ENCODE results near the gene PPP2CA.
A peak's percentile ranks its signal among the peaks of the same experiment; 100 is the strongest.
"Not testable (repeated sequence)": the region's sequence is repeated elsewhere in the genome, so short reads cannot be mapped to it uniquely, and the experiment has no call there.

PPP2CA gene

GRCh38 chr5:134174841-134175839, 50.7 kb downstream of the PPP2CA start:
- peak overlapping the region in 1 of 2 donors; percentile 99 for H3K27ac ChIP-seq (ENCODE audit: low read depth in 2 of 2, low read length in 2 of 2)
- H3K4me1 ChIP-seq (ENCODE audit: control insufficient read depth in 2 of 2, insufficient read depth in 2 of 2, low read length in 2 of 2): peaks cover 28 to 37% of the 10 kb centered on the region in 2 donors
- no peaks in the 10 kb centered on the region for H3K27me3 ChIP-seq (ENCODE audit: control insufficient read depth in 2 of 2, insufficient read depth in 2 of 2, low read length in 2 of 2)
- H3K36me3 ChIP-seq (ENCODE audit: control insufficient read depth in 2 of 2, insufficient read depth in 2 of 2, low read length in 2 of 2): peaks cover 16 to 19% of the 10 kb centered on the region in 2 donors
- H3K9me3 ChIP-seq (ENCODE audit: control insufficient read depth in 2 of 2, low read length in 2 of 2): no peaks in the 10 kb centered on the region
- peak overlapping the region; percentile 93 to 99 for H3K9ac ChIP-seq (ENCODE audit: low read depth in 1 of 2, low read length in 2 of 2)
- H3K4me3 ChIP-seq (ENCODE audit: low read length in 2 of 2): peak overlapping the region; percentile 94 to 95

- Histone ChIP-seq H3K4me3 (ENCODE audit: low read length in 2 of 2) (no peak overlapping the region), H3K9ac (ENCODE audit: low read depth in 1 of 2, low read length in 2 of 2) (peak overlapping the region in 1 of 2 donors; percentile 38), H3K27me3 (ENCODE audit: control insufficient read depth in 2 of 2, insufficient read depth in 2 of 2, low read length in 2 of 2) (no peaks in the 10 kb centered on the region), H3K27ac (ENCODE audit: low read depth in 2 of 2, low read length in 2 of 2) (peak overlapping the region; percentile 45 to 75), H3K36me3 (ENCODE audit: control insufficient read depth in 2 of 2, insufficient read depth in 2 of 2, low read length in 2 of 2) (peaks cover 35 to 36% of the 10 kb centered on the region in 2 donors), H3K9me3 (ENCODE audit: control insufficient read depth in 2 of 2, low read length in 2 of 2) (no peaks in the 10 kb centered on the region), H3K4me1 (ENCODE audit: control insufficient read depth in 2 of 2, insufficient read depth in 2 of 2, low read length in 2 of 2) (peaks cover 19 to 25% of the 10 kb centered on the region in 2 donors)
These were observed 53.9 kb downstream of the PPP2CA start for GRCh38 chr5:134171972-134172371.

GRCh38 chr5:134162592-134162991, 63.3 kb downstream of the PPP2CA start:
- H3K4me3 ChIP-seq (ENCODE audit: low read length in 2 of 2): no peak overlapping the region
- H3K4me1 ChIP-seq (ENCODE audit: control insufficient read depth in 2 of 2, insufficient read depth in 2 of 2, low read length in 2 of 2): no peaks in the 10 kb centered on the region
- no peak overlapping the region for H3K9ac ChIP-seq (ENCODE audit: low read depth in 1 of 2, low read length in 2 of 2)
- no peaks in the 10 kb centered on the region for H3K9me3 ChIP-seq (ENCODE audit: control insufficient read depth in 2 of 2, low read length in 2 of 2)
- H3K27me3 ChIP-seq (ENCODE audit: control insufficient read depth in 2 of 2, insufficient read depth in 2 of 2, low read length in 2 of 2): no peaks in the 10 kb centered on the region
- peaks cover 39 to 63% of the 10 kb centered on the region in 2 donors for H3K36me3 ChIP-seq (ENCODE audit: control insufficient read depth in 2 of 2, insufficient read depth in 2 of 2, low read length in 2 of 2)
- H3K27ac ChIP-seq (ENCODE audit: low read depth in 2 of 2, low read length in 2 of 2): no peak overlapping the region

GRCh38 chr5:134161513-134162395, 64.1 kb downstream of the PPP2CA start:
- H3K9ac ChIP-seq (ENCODE audit: low read depth in 1 of 2, low read length in 2 of 2): no peak overlapping the region
- H3K4me1 ChIP-seq (ENCODE audit: control insufficient read depth in 2 of 2, insufficient read depth in 2 of 2, low read length in 2 of 2): no peaks in the 10 kb centered on the region
- H3K4me3 ChIP-seq (ENCODE audit: low read length in 2 of 2): no peak overlapping the region
- H3K27ac ChIP-seq (ENCODE audit: low read depth in 2 of 2, low read length in 2 of 2): no peak overlapping the region
- H3K27me3 ChIP-seq (ENCODE audit: control insufficient read depth in 2 of 2, insufficient read depth in 2 of 2, low read length in 2 of 2): no peaks in the 10 kb centered on the region
- H3K36me3 ChIP-seq (ENCODE audit: control insufficient read depth in 2 of 2, insufficient read depth in 2 of 2, low read length in 2 of 2): peaks cover 38 to 62% of the 10 kb centered on the region in 2 donors
- H3K9me3 ChIP-seq (ENCODE audit: control insufficient read depth in 2 of 2, low read length in 2 of 2): no peaks in the 10 kb centered on the region

- no peaks in the 10 kb centered on the region for H3K4me1 ChIP-seq (ENCODE audit: control insufficient read depth in 2 of 2, insufficient read depth in 2 of 2, low read length in 2 of 2)
- no peak overlapping the region for H3K4me3 ChIP-seq (ENCODE audit: low read length in 2 of 2)
- no peaks in the 10 kb centered on the region for H3K27me3 ChIP-seq (ENCODE audit: control insufficient read depth in 2 of 2, insufficient read depth in 2 of 2, low read length in 2 of 2)
- H3K27ac ChIP-seq (ENCODE audit: low read depth in 2 of 2, low read length in 2 of 2): no peak overlapping the region
- H3K9ac ChIP-seq (ENCODE audit: low read depth in 1 of 2, low read length in 2 of 2): no peak overlapping the region
- H3K9me3 ChIP-seq (ENCODE audit: control insufficient read depth in 2 of 2, low read length in 2 of 2): no peaks in the 10 kb centered on the region
- H3K36me3 ChIP-seq (ENCODE audit: control insufficient read depth in 2 of 2, insufficient read depth in 2 of 2, low read length in 2 of 2): peaks cover 72 to 78% of the 10 kb centered on the region in 2 donors
These were observed 72.2 kb downstream of the PPP2CA start for GRCh38 chr5:134153657-134154056.

- no peak overlapping the region for H3K27ac ChIP-seq (ENCODE audit: low read depth in 2 of 2, low read length in 2 of 2)
- H3K4me1 ChIP-seq (ENCODE audit: control insufficient read depth in 2 of 2, insufficient read depth in 2 of 2, low read length in 2 of 2): no peaks in the 10 kb centered on the region
- no peak overlapping the region for H3K4me3 ChIP-seq (ENCODE audit: low read length in 2 of 2)
- H3K9ac ChIP-seq (ENCODE audit: low read depth in 1 of 2, low read length in 2 of 2): no peak overlapping the region
- H3K9me3 ChIP-seq (ENCODE audit: control insufficient read depth in 2 of 2, low read length in 2 of 2): no peaks in the 10 kb centered on the region
- H3K27me3 ChIP-seq (ENCODE audit: control insufficient read depth in 2 of 2, insufficient read depth in 2 of 2, low read length in 2 of 2): no peaks in the 10 kb centered on the region
- H3K36me3 ChIP-seq (ENCODE audit: control insufficient read depth in 2 of 2, insufficient read depth in 2 of 2, low read length in 2 of 2): peaks cover 70 to 74% of the 10 kb centered on the region in 2 donors
These were observed 72.6 kb downstream of the PPP2CA start for GRCh38 chr5:134153241-134153640.

- H3K4me3 ChIP-seq (ENCODE audit: low read length in 2 of 2); H3K27ac ChIP-seq (ENCODE audit: low read depth in 2 of 2, low read length in 2 of 2); H3K9me3 ChIP-seq (ENCODE audit: control insufficient read depth in 2 of 2, low read length in 2 of 2); H3K9ac ChIP-seq (ENCODE audit: low read depth in 1 of 2, low read length in 2 of 2); H3K27me3 ChIP-seq (ENCODE audit: control insufficient read depth in 2 of 2, insufficient read depth in 2 of 2, low read length in 2 of 2); H3K4me1 ChIP-seq (ENCODE audit: control insufficient read depth in 2 of 2, insufficient read depth in 2 of 2, low read length in 2 of 2): not testable (repeated sequence)
- H3K36me3 ChIP-seq (ENCODE audit: control insufficient read depth in 2 of 2, insufficient read depth in 2 of 2, low read length in 2 of 2): peaks cover 62 to 64% of the 10 kb centered on the region in 2 donors
These were observed 73.6 kb downstream of the PPP2CA start for GRCh38 chr5:134152173-134152832.

- Histone ChIP-seq H3K4me1 (ENCODE audit: control insufficient read depth in 2 of 2, insufficient read depth in 2 of 2, low read length in 2 of 2) (no peaks in the 10 kb centered on the region), H3K27me3 (ENCODE audit: control insufficient read depth in 2 of 2, insufficient read depth in 2 of 2, low read length in 2 of 2) (no peaks in the 10 kb centered on the region), H3K36me3 (ENCODE audit: control insufficient read depth in 2 of 2, insufficient read depth in 2 of 2, low read length in 2 of 2) (peaks cover 64 to 67% of the 10 kb centered on the region in 2 donors), H3K4me3 (ENCODE audit: low read length in 2 of 2) (no peak overlapping the region), H3K9me3 (ENCODE audit: control insufficient read depth in 2 of 2, low read length in 2 of 2) (no peaks in the 10 kb centered on the region), H3K9ac (ENCODE audit: low read depth in 1 of 2, low read length in 2 of 2) (no peak overlapping the region), H3K27ac (ENCODE audit: low read depth in 2 of 2, low read length in 2 of 2) (no peak overlapping the region)
These were observed 74.2 kb downstream of the PPP2CA start for GRCh38 chr5:134151723-134152122.

GRCh38 chr5:134149571-134150303, 76.1 kb downstream of the PPP2CA start:
- H3K4me3 ChIP-seq (ENCODE audit: low read length in 2 of 2): no peak overlapping the region
- no peaks in the 10 kb centered on the region for H3K9me3 ChIP-seq (ENCODE audit: control insufficient read depth in 2 of 2, low read length in 2 of 2)
- H3K9ac ChIP-seq (ENCODE audit: low read depth in 1 of 2, low read length in 2 of 2): no peak overlapping the region
- H3K36me3 ChIP-seq (ENCODE audit: control insufficient read depth in 2 of 2, insufficient read depth in 2 of 2, low read length in 2 of 2): peaks cover 52 to 66% of the 10 kb centered on the region in 2 donors
- H3K27me3 ChIP-seq (ENCODE audit: control insufficient read depth in 2 of 2, insufficient read depth in 2 of 2, low read length in 2 of 2): no peaks in the 10 kb centered on the region
- H3K4me1 ChIP-seq (ENCODE audit: control insufficient read depth in 2 of 2, insufficient read depth in 2 of 2, low read length in 2 of 2): no peaks in the 10 kb centered on the region
- no peak overlapping the region for H3K27ac ChIP-seq (ENCODE audit: low read depth in 2 of 2, low read length in 2 of 2)

All from mucosa of rectum (tissue), 2 donors.